Ishikawa (cell line): ENCODE results near the gene ZNF219.

Experiments
- CEBPB ChIP-seq: IDR thresholded peaks from 2 replicates; pipeline ENCODE4 v1.6.1; 2012
- EGR1 ChIP-seq: IDR thresholded peaks from 2 replicates; pipeline ENCODE4 v1.6.1; 2012
- EP300 ChIP-seq: IDR thresholded peaks from 2 replicates; pipeline ENCODE4 v1.6.1; 2012; ENCODE audit warnings: borderline replicate concordance
- FOXM1 ChIP-seq: IDR thresholded peaks from 2 replicates; pipeline ENCODE4 v1.6.1; 2012; ENCODE audit warnings: low read depth, borderline replicate concordance
- NFIC ChIP-seq: IDR thresholded peaks from 2 replicates; pipeline ENCODE4 v1.6.1; 2012
- RAD21 ChIP-seq: IDR thresholded peaks from 2 replicates; pipeline ENCODE4 v1.6.1; 2012; ENCODE audit warnings: low read depth
- TF ChIP-seq, protein P1 (sequence below): IDR thresholded peaks from 2 replicates; pipeline ENCODE4 v1.6.1; 2012

DNA sequence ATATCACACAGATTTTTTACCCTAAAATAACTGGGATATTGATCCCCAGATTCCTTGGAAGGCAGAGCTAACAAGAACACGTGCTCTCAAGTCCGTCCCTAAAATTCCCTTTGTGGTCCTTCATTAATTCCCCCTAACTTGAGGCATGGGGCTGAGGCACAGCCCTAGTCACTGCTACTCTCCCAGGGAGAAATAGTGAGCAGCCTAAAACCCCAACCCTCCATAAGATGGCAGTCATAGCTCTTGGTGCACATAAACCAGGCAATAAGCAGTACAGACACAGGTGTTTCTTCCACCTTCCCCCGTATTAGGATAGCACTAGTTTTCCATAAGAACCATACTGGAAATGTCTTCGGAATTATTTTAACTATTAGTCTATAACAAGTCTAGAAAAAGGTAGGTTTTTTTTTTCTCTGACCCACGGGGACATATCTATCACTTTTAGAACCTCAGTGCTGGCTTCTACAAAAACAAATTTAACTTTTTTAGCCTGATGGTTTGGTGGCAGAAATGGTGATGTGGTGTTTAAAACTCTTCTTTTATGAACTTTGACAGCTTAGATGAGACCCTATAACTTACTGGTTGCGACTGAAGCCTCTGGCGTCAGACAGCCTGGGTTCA is 31.5 kb downstream of the ZNF219 start:
- TF ChIP-seq, protein P1, sequence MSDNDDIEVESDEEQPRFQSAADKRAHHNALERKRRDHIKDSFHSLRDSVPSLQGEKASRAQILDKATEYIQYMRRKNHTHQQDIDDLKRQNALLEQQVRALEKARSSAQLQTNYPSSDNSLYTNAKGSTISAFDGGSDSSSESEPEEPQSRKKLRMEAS, result no peak
- TF ChIP-seq CEBPB, result no peak
- TF ChIP-seq EGR1, result no peak
- no peak for TF ChIP-seq EP300
- no peak for TF ChIP-seq FOXM1
- TF ChIP-seq NFIC, result no peak
- TF ChIP-seq RAD21, result peak; percentile 64
